Parathyroid adenoma (tissue), 2 donors: ENCODE results near the gene RPL28.

Experiments
- H2AFZ ChIP-seq: fragments of 300-600 bp; sonication (generic); one replicate; pipeline ENCODE4 v1.7.0; 2017; ENCODE audit warnings: antibody characterized with exemption, mild to moderate bottlenecking
- H3K27ac ChIP-seq: fragments of 300-600 bp; sonication (generic); one replicate; pipeline ENCODE4 v1.7.0; 2017
- H3K27me3 ChIP-seq: fragments of 300-600 bp; sonication (generic); one replicate; pipeline ENCODE4 v1.7.0; 2017; ENCODE audit warnings: low read length; ENCODE audit not compliant: control insufficient read depth, insufficient read depth
- H3K36me3 ChIP-seq: fragments of 300-600 bp; sonication (generic); one replicate; pipeline ENCODE4 v1.7.0; 2017; ENCODE audit warnings: low read length; ENCODE audit not compliant: control insufficient read depth, insufficient read depth
- H3K4me1 ChIP-seq: fragments of 300-600 bp; sonication (generic); one replicate; pipeline ENCODE4 v1.7.0; 2017; ENCODE audit warnings: control low read depth
- H3K4me2 ChIP-seq: fragments of 300-600 bp; sonication (generic); one replicate; pipeline ENCODE4 v1.7.0; 2017; ENCODE audit warnings: low read length
- H3K4me3 ChIP-seq: fragments of 300-600 bp; sonication (generic); one replicate; pipeline ENCODE4 v1.7.0; 2017; ENCODE audit warnings: low read depth, low read length
- H3K79me2 ChIP-seq: fragments of 300-600 bp; sonication (generic); one replicate; pipeline ENCODE4 v1.7.0; 2017; ENCODE audit warnings: control low read depth
- H3K9ac ChIP-seq: fragments of 300-600 bp; sonication (generic); one replicate; pipeline ENCODE4 v1.7.0; 2017; ENCODE audit warnings: mild to moderate bottlenecking
- H3K9me3 ChIP-seq: fragments of 300-600 bp; sonication (generic); one replicate; pipeline ENCODE4 v1.7.0; 2017; ENCODE audit warnings: low read length; ENCODE audit not compliant: control insufficient read depth
- CTCF ChIP-seq: fragments of 300-600 bp; sonication (generic); IDR thresholded peaks from one replicate; pipeline ENCODE4 v1.7.0; 2017; ENCODE audit warnings: antibody characterized with exemption, mild to moderate bottlenecking
- donor health status: primary hyperparathyroidism.

Gene RPL28

GRCh38 chr19:55362174-55362989 lies 23.4 kb upstream of the RPL28 start:
- H3K9me3 ChIP-seq: no peaks in the 10 kb centered on the region
- no peaks in the 10 kb centered on the region for H3K27me3 ChIP-seq
- H3K9ac ChIP-seq: no peak overlapping the region
- no peak overlapping the region for H2AFZ ChIP-seq
- no peaks in the 10 kb centered on the region for H3K79me2 ChIP-seq
- no peak overlapping the region for H3K4me3 ChIP-seq
- no peak overlapping the region for H3K27ac ChIP-seq
- H3K36me3 ChIP-seq: no peaks in the 10 kb centered on the region
- H3K4me2 ChIP-seq: no peak overlapping the region
- no peak for TF ChIP-seq CTCF
- H3K4me1 ChIP-seq: no peaks in the 10 kb centered on the region

DNA sequence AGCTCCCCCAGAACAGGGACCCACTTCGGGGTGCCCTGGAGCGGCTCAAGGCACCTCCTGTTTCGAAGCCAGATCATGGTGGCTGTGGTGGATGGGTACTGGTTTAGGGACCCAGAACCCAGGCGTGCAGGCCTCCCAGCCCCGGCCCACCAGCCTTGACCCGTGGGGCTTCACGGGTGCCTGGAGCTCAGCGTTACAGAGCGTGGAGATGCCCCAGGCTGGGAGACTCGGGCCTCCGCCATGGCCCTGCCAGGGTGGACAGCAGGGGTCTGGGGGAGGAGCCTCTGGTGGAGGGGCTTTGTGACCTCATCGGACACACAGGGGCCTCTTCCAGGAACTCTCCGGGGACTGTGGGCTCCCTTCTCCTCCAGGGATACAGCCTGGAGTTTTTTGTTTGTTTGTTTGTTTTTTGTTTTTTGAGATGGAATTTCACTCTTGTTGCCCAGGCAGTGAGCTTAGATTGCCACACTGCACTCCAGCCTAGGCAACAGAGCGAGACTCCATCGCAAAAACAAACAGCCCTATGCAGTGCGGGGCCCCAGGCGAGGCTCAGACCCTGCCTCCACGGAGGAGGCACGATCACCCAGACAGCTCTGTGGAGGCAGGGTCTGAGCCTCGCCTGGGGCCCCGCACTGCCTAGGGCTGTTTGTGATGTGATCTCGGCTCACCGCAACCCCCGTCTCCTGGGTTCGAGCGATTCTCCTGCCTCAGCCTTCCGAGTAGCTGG lies 22.6 kb upstream of the RPL28 start, which contains the start of gene GARIN5B:
Gene GARIN5B (minus strand): TSS at position 271 of the 727 bp plus-strand sequence. CDS start 194 bp downstream, at position 77.
- no peaks in the 10 kb centered on the region for H3K27me3 ChIP-seq

GRCh38 chr19:55365245-55365644 lies 20.5 kb upstream of the RPL28 start:
- Histone ChIP-seq H3K4me2 (no peak overlapping the region), H3K9ac (no peak overlapping the region), H2AFZ (no peak overlapping the region), H3K79me2 (no peaks in the 10 kb centered on the region), H3K4me1 (no peaks in the 10 kb centered on the region), H3K9me3 (no peaks in the 10 kb centered on the region), H3K36me3 (no peaks in the 10 kb centered on the region), H3K27ac (no peak overlapping the region), H3K27me3 (peaks cover 4% of the 10 kb centered on the region), H3K4me3 (no peak overlapping the region)
- no peak for TF ChIP-seq CTCF

More for the DNA sequence above, 22.6 kb upstream of the RPL28 start, which contains the start of gene GARIN5B:
- H3K79me2 ChIP-seq: no peaks in the 10 kb centered on the region
- TF ChIP-seq CTCF: no peak
- H3K4me3 ChIP-seq: no peak within 1 kb of the TSS
- no peak within 1 kb of the TSS for H3K4me2 ChIP-seq
- H3K9ac ChIP-seq: no peak within 1 kb of the TSS
- H3K4me1 ChIP-seq: no peaks in the 10 kb centered on the region
- no peaks in the 10 kb centered on the region for H3K36me3 ChIP-seq
- H2AFZ ChIP-seq: no peak within 1 kb of the TSS
- no peak within 1 kb of the TSS for H3K27ac ChIP-seq
- no peaks in the 10 kb centered on the region for H3K9me3 ChIP-seq

DNA sequence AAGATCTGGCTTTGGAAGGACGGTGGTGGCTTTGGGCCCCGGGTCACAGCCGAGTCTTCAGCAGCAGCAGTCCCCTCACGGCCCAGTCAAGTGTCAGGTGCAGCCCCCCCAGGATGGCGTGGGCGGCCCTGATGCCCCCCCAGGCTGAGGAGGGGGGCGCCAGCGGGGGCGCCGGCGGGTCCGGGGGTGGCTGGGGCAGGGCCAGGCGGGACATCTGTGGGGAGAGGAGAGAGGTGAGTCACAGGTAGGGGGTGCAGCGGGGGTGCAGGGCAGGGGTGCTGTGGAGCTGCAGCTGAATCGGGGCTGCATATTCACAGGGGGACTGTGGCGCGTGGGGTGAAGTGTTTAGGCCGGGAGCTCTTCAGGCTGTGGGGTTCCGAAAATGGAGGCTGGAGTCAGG lies 19.8 kb upstream of the RPL28 start:
- H3K4me1 ChIP-seq: no peaks in the 10 kb centered on the region
- no peaks in the 10 kb centered on the region for H3K79me2 ChIP-seq
- no peaks in the 10 kb centered on the region for H3K36me3 ChIP-seq
- no peak overlapping the region for H3K4me2 ChIP-seq
- H3K9me3 ChIP-seq: no peaks in the 10 kb centered on the region
- no peak overlapping the region for H3K9ac ChIP-seq
- H2AFZ ChIP-seq: no peak overlapping the region
- H3K4me3 ChIP-seq: no peak overlapping the region
- no peak overlapping the region for H3K27ac ChIP-seq
- TF ChIP-seq CTCF: no peak
- peaks cover 9% of the 10 kb centered on the region for H3K27me3 ChIP-seq
